ENCODE results near the gene PTGDR.

DNA sequence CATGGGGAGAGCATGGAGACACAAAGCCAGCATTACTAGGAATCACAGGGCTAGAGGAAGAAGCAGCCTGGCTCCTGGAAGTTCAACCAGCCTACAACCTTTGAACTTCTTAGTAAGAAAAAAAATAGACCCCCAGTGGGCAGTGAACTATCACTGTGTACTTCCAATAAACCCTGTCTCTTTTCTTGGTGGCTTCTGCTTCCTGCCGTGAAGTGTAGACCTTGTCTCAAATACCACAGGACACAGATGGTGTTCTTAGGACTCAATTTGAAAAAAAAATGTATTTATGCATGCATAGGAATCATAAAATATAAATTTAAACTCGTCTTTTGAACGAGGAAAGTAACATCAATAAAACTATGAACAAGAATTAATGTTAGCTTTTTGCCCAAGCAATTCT, 43.0 kb downstream of the PTGDR start:
- TF ChIP-seq, protein P1, sequence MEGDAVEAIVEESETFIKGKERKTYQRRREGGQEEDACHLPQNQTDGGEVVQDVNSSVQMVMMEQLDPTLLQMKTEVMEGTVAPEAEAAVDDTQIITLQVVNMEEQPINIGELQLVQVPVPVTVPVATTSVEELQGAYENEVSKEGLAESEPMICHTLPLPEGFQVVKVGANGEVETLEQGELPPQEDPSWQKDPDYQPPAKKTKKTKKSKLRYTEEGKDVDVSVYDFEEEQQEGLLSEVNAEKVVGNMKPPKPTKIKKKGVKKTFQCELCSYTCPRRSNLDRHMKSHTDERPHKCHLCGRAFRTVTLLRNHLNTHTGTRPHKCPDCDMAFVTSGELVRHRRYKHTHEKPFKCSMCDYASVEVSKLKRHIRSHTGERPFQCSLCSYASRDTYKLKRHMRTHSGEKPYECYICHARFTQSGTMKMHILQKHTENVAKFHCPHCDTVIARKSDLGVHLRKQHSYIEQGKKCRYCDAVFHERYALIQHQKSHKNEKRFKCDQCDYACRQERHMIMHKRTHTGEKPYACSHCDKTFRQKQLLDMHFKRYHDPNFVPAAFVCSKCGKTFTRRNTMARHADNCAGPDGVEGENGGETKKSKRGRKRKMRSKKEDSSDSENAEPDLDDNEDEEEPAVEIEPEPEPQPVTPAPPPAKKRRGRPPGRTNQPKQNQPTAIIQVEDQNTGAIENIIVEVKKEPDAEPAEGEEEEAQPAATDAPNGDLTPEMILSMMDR (IDR thresholded peaks at IDR 0.05; ENCODE audit: poor library complexity) = no peak
- TF ChIP-seq EZH2phosphoT487 (IDR thresholded peaks at IDR 0.05; ENCODE audit: low read depth, severe bottlenecking, unreplicated experiment) (no peak), EZH2 (IDR thresholded peaks at IDR 0.05; ENCODE audit: borderline replicate concordance) (no peak)
